ENCODE results near the gene ACSF3. TPM values are rescaled to one million over a fixed set of nuclear protein-coding genes. Genes with fewer than 3 reads are reported as not detected.

ACSF3 gene
- total RNA-seq, 1 donor from 2014 or later, result 25.8 TPM

GRCh38 chr16:89047331-89048089, 46.1 kb upstream of the ACSF3 start:
- Histone ChIP-seq H3K36me3 (ENCODE audit: control insufficient read depth, insufficient read depth, low read length) (no peaks in the 10 kb centered on the region), H3K27me3 (ENCODE audit: control insufficient read depth, insufficient read depth, low read length) (no peaks in the 10 kb centered on the region), H3K4me3 (ENCODE audit: low read depth, low read length) (no peak overlapping the region)
- no peak for TF ChIP-seq CTCF (IDR thresholded peaks at IDR 0.05; ENCODE audit: insufficient read depth, low read length, severe bottlenecking)
- FAIRE-seq (no peak), DNase-seq (ENCODE audit: low read depth) (no peak)

GRCh38 chr16:89048090-89048725, 45.4 kb upstream of the ACSF3 start:
- Histone ChIP-seq H3K4me3 (ENCODE audit: low read depth, low read length) (no peak overlapping the region), H3K36me3 (ENCODE audit: control insufficient read depth, insufficient read depth, low read length) (no peaks in the 10 kb centered on the region), H3K27me3 (ENCODE audit: control insufficient read depth, insufficient read depth, low read length) (no peaks in the 10 kb centered on the region)
- no peak for TF ChIP-seq CTCF (IDR thresholded peaks at IDR 0.05; ENCODE audit: insufficient read depth, low read length, severe bottlenecking)
- DNase-seq (ENCODE audit: low read depth) (no peak), FAIRE-seq (no peak)

- Histone ChIP-seq H3K27me3 (ENCODE audit: control insufficient read depth, insufficient read depth, low read length) (no peaks in the 10 kb centered on the region), H3K36me3 (ENCODE audit: control insufficient read depth, insufficient read depth, low read length) (no peaks in the 10 kb centered on the region), H3K4me3 (ENCODE audit: low read depth, low read length) (no peak overlapping the region)
- TF ChIP-seq CTCF (IDR thresholded peaks at IDR 0.05; ENCODE audit: insufficient read depth, low read length, severe bottlenecking), result no peak
- DNase-seq (ENCODE audit: low read depth) (no peak), FAIRE-seq (no peak)
Observed at GRCh38 chr16:89048871-89049422, 44.7 kb upstream of the ACSF3 start.

GRCh38 chr16:89049484-89050118, 44.1 kb upstream of the ACSF3 start:
- Histone ChIP-seq H3K4me3 (ENCODE audit: low read depth, low read length) (no peak overlapping the region), H3K27me3 (ENCODE audit: control insufficient read depth, insufficient read depth, low read length) (no peaks in the 10 kb centered on the region), H3K36me3 (ENCODE audit: control insufficient read depth, insufficient read depth, low read length) (no peaks in the 10 kb centered on the region)
- TF ChIP-seq CTCF (IDR thresholded peaks at IDR 0.05; ENCODE audit: insufficient read depth, low read length, severe bottlenecking), result no peak
- no peak for DNase-seq (ENCODE audit: low read depth)
- no peak for FAIRE-seq

- Histone ChIP-seq H3K27me3 (ENCODE audit: control insufficient read depth, insufficient read depth, low read length) (no peaks in the 10 kb centered on the region), H3K4me3 (ENCODE audit: low read depth, low read length) (no peak overlapping the region), H3K36me3 (ENCODE audit: control insufficient read depth, insufficient read depth, low read length) (no peaks in the 10 kb centered on the region)
- TF ChIP-seq CTCF (IDR thresholded peaks at IDR 0.05; ENCODE audit: insufficient read depth, low read length, severe bottlenecking), result no peak
- FAIRE-seq, result no peak
- DNase-seq (ENCODE audit: low read depth), result no peak
Observed at GRCh38 chr16:89050119-89050867, 43.4 kb upstream of the ACSF3 start.
